Left lung (tissue), 10 donors: ENCODE measurements around the gene TTC22. TPM values are rescaled to one million over a fixed set of nuclear protein-coding genes. Genes with fewer than 3 reads are reported as not detected.

Experiments used
- ATAC-seq: fragments of 200-7000 bp; cut with Tn5 transposase; one replicate; pipeline ENCODE4 v1.9.1; 2020; ENCODE audit warnings: moderate library complexity
- DNase-seq, 4 donors: peaks; one replicate each; pipeline ENCODE4 v3.0.0-alpha.2; 2013 to 2020
- H3K27ac ChIP-seq, 2 donors: fragments of 200-600 bp; sonication (generic) in 1 of 2; one replicate each; pipeline versions ENCODE4 v1.5.0 to v1.8.0; 2020 to 2021
- H3K27me3 ChIP-seq, 2 donors: fragments of 200-600 bp; sonication (generic) in 1 of 2; one replicate each; pipeline versions ENCODE4 v1.5.0 to v1.8.0; 2020 to 2021
- H3K36me3 ChIP-seq, 2 donors: fragments of 200-600 bp; sonication (generic) in 1 of 2; one replicate each; pipeline versions ENCODE4 v1.5.0 to v1.8.0; 2020 to 2021
- H3K4me1 ChIP-seq, 2 donors: fragments of 200-600 bp; one replicate each; pipeline ENCODE4 v1.8.0; 2021
- H3K4me3 ChIP-seq, 2 donors: fragments of 200-600 bp; sonication (generic) in 1 of 2; one replicate each; pipeline versions ENCODE4 v1.5.0 to v1.8.0; 2020 to 2021; ENCODE audit warnings: mild to moderate bottlenecking in 1 of 2
- H3K9me3 ChIP-seq, 2 donors: fragments of 200-600 bp; sonication (generic) in 1 of 2; one replicate each; pipeline versions ENCODE4 v1.5.0 to v1.8.0; 2020 to 2021
- CTCF ChIP-seq, 2 donors: fragments of 200-600 bp; sonication (generic) in 1 of 2; IDR thresholded peaks; one replicate each; pipeline versions ENCODE4 v1.5.0 to v1.8.0; 2021; ENCODE audit warnings: antibody characterized with exemption in 2 of 2
- intact Hi-C, 2 donors: fragments of 100-400 bp; cut with DNase I; formaldehyde crosslinking; loops; one replicate each; pipeline versions ENCODE4 v1.11.2 to v1.14.2; 2022
- polyA plus RNA-seq, 6 donors: library from polyadenylated mRNA; unstranded; fragments of 120-200 nt; gene quantifications; one replicate each; pipeline ENCODE4 v1.2.1, GENCODE V29; 2013; ENCODE audit not compliant: insufficient read length in 6 of 6
- total RNA-seq, 2 donors: library from RNA; stranded (reverse); fragmentation: NEBNext Ultra II Directional; extraction: Animal tissue kit (Norgen Biotek cat#: 25700); gene quantifications; one replicate each; pipeline ENCODE4 v1.2.1, GENCODE V29; 2021
- donor health status: DM: no; HTN: yes; CAD: no.
- donor health status: DM: no; HTN: no; CAD: no.

Gene TTC22
- total and polyA plus RNA-seq, 8 donors = 2.9 to 7.7 (median 4.2) TPM

- H3K9me3 ChIP-seq = no peaks in the 10 kb centered on the region
- H3K4me1 ChIP-seq = peaks cover 5 to 10% of the 10 kb centered on the region in 2 donors
- no peak overlapping the region for H3K4me3 ChIP-seq
- peaks cover 0 to 33% of the 10 kb centered on the region in 2 donors for H3K36me3 ChIP-seq
- no peaks in the 10 kb centered on the region for H3K27me3 ChIP-seq
- no peak for DNase-seq
- intact Hi-C loops = no loop called here
- no peak overlapping the region for H3K27ac ChIP-seq
- TF ChIP-seq CTCF (IDR thresholded peaks at IDR 0.05) = no peak
- no peak for ATAC-seq
These were observed 42.3 kb downstream of the TTC22 start for GRCh38 chr1:54758678-54759348.

- intact Hi-C loops = no loop called here
- no peak for TF ChIP-seq CTCF (IDR thresholded peaks at IDR 0.05)
- Histone ChIP-seq H3K27me3 (no peaks in the 10 kb centered on the region), H3K4me1 (peaks cover 0 to under 1% of the 10 kb centered on the region in 2 donors), H3K36me3 (peaks cover 0 to 33% of the 10 kb centered on the region in 2 donors), H3K9me3 (no peaks in the 10 kb centered on the region), H3K27ac (no peak overlapping the region), H3K4me3 (no peak overlapping the region)
- no peak for ATAC-seq
- no peak for DNase-seq
These were observed 43.3 kb downstream of the TTC22 start for GRCh38 chr1:54757833-54758232.

GRCh38 chr1:54754486-54755285 is 46.4 kb downstream of the TTC22 start:
- intact Hi-C loops = no loop called here
- H3K27me3 ChIP-seq = no peaks in the 10 kb centered on the region
- no peak for TF ChIP-seq CTCF (IDR thresholded peaks at IDR 0.05)
- ATAC-seq (no peak), DNase-seq (no peak)
- H3K4me1 ChIP-seq = no peaks in the 10 kb centered on the region
- no peaks in the 10 kb centered on the region for H3K9me3 ChIP-seq
- peaks cover 0 to 33% of the 10 kb centered on the region in 2 donors for H3K36me3 ChIP-seq
- no peak overlapping the region for H3K27ac ChIP-seq
- H3K4me3 ChIP-seq = no peak overlapping the region

- Histone ChIP-seq H3K27ac (no peak overlapping the region), H3K9me3 (no peaks in the 10 kb centered on the region), H3K4me3 (no peak overlapping the region), H3K4me1 (no peaks in the 10 kb centered on the region), H3K27me3 (no peaks in the 10 kb centered on the region), H3K36me3 (peaks cover 0 to 31% of the 10 kb centered on the region in 2 donors)
- DNase-seq (no peak), ATAC-seq (no peak)
- intact Hi-C loops = no loop called here
- TF ChIP-seq CTCF (IDR thresholded peaks at IDR 0.05) = no peak
These were observed 47.1 kb downstream of the TTC22 start for GRCh38 chr1:54754045-54754444.

- no peaks in the 10 kb centered on the region for H3K4me1 ChIP-seq
- no peak overlapping the region for H3K4me3 ChIP-seq
- ATAC-seq = no peak
- H3K27me3 ChIP-seq = no peaks in the 10 kb centered on the region
- no peak overlapping the region for H3K27ac ChIP-seq
- intact Hi-C loops = no loop called here
- no peaks in the 10 kb centered on the region for H3K9me3 ChIP-seq
- DNase-seq = no peak
- H3K36me3 ChIP-seq = peaks cover 0 to 5% of the 10 kb centered on the region in 2 donors
- no peak for TF ChIP-seq CTCF (IDR thresholded peaks at IDR 0.05)
These were observed 49.7 kb downstream of the TTC22 start for GRCh38 chr1:54751426-54751825.
